Measurements from ENCODE around the gene EPAS1.

The EPAS1 gene

GRCh38 chr2:46296840-46297545 is at the start of gene EPAS1:
Gene EPAS1 (plus strand): TSS chr2:46297407. CDS start chr2:46297912, 505 bp downstream.
- peak; percentile 49 to 80 (median 51) for DNase-seq (ENCODE audit: low read depth in 3 of 3)

GRCh38 chr2:46248171-46248570 is 49.0 kb upstream of the EPAS1 start:
- DNase-seq (ENCODE audit: low read depth in 3 of 3) = no peak

- DNase-seq (ENCODE audit: low read depth in 3 of 3) = no peak
Observed at GRCh38 chr2:46249654-46250053, 47.6 kb upstream of the EPAS1 start.

- no peak for DNase-seq (ENCODE audit: low read depth in 3 of 3)
Observed at GRCh38 chr2:46252891-46253659, 44.1 kb upstream of the EPAS1 start.

- DNase-seq (ENCODE audit: low read depth in 3 of 3) = no peak
Observed at GRCh38 chr2:46254474-46254873, 42.7 kb upstream of the EPAS1 start.

GRCh38 chr2:46256563-46257142 is 40.6 kb upstream of the EPAS1 start:
- no peak for DNase-seq (ENCODE audit: low read depth in 3 of 3)

GRCh38 chr2:46257476-46257875 is 39.7 kb upstream of the EPAS1 start:
- no peak for DNase-seq (ENCODE audit: low read depth in 3 of 3)

- no peak for DNase-seq (ENCODE audit: low read depth in 3 of 3)
Observed at GRCh38 chr2:46257980-46258379, 39.2 kb upstream of the EPAS1 start.

- DNase-seq (ENCODE audit: low read depth in 3 of 3) = no peak
Observed at GRCh38 chr2:46258937-46259776, 38.0 kb upstream of the EPAS1 start.

GRCh38 chr2:46259777-46260168 is 37.4 kb upstream of the EPAS1 start:
- DNase-seq (ENCODE audit: low read depth in 3 of 3) = no peak

GRCh38 chr2:46260305-46260704 is 36.9 kb upstream of the EPAS1 start:
- DNase-seq (ENCODE audit: low read depth in 3 of 3) = no peak

GRCh38 chr2:46262248-46262938 is 34.8 kb upstream of the EPAS1 start:
- no peak for DNase-seq (ENCODE audit: low read depth in 3 of 3)

- DNase-seq (ENCODE audit: low read depth in 3 of 3) = no peak
Observed at GRCh38 chr2:46263347-46263746, 33.9 kb upstream of the EPAS1 start.

- no peak for DNase-seq (ENCODE audit: low read depth in 3 of 3)
Observed at GRCh38 chr2:46264447-46264846, 32.8 kb upstream of the EPAS1 start.

- DNase-seq (ENCODE audit: low read depth in 3 of 3) = no peak
Observed at GRCh38 chr2:46266134-46266533, 31.1 kb upstream of the EPAS1 start.

- DNase-seq (ENCODE audit: low read depth in 3 of 3) = no peak
Observed at GRCh38 chr2:46267616-46268015, 29.6 kb upstream of the EPAS1 start.

GRCh38 chr2:46268196-46268595 is 29.0 kb upstream of the EPAS1 start:
- DNase-seq (ENCODE audit: low read depth in 3 of 3) = no peak

- no peak for DNase-seq (ENCODE audit: low read depth in 3 of 3)
Observed at GRCh38 chr2:46269001-46269400, 28.2 kb upstream of the EPAS1 start.

GRCh38 chr2:46269544-46270273 is 27.5 kb upstream of the EPAS1 start:
- DNase-seq (ENCODE audit: low read depth in 3 of 3) = no peak

GRCh38 chr2:46270384-46270783 is 26.8 kb upstream of the EPAS1 start:
- no peak for DNase-seq (ENCODE audit: low read depth in 3 of 3)
